ENCODE measurements around the gene TGM1. TPM values are rescaled to one million over a fixed set of nuclear protein-coding genes. Genes with fewer than 3 reads are reported as not detected.

Gene TGM1
- total and polyA plus RNA-seq, 2 experiments from 2014 or later = 0.31 to 0.63 TPM

GRCh38 chr14:24254630-24255392 is 8.2 kb downstream of the TGM1 start (continued):
- TF ChIP-seq, protein P1, sequence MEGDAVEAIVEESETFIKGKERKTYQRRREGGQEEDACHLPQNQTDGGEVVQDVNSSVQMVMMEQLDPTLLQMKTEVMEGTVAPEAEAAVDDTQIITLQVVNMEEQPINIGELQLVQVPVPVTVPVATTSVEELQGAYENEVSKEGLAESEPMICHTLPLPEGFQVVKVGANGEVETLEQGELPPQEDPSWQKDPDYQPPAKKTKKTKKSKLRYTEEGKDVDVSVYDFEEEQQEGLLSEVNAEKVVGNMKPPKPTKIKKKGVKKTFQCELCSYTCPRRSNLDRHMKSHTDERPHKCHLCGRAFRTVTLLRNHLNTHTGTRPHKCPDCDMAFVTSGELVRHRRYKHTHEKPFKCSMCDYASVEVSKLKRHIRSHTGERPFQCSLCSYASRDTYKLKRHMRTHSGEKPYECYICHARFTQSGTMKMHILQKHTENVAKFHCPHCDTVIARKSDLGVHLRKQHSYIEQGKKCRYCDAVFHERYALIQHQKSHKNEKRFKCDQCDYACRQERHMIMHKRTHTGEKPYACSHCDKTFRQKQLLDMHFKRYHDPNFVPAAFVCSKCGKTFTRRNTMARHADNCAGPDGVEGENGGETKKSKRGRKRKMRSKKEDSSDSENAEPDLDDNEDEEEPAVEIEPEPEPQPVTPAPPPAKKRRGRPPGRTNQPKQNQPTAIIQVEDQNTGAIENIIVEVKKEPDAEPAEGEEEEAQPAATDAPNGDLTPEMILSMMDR (conservative IDR thresholded peaks at IDR 0.05; ENCODE audit: low read depth in 2 of 2) = no peak
- TF ChIP-seq EZH2 (IDR thresholded peaks at IDR 0.05; ENCODE audit: low read depth, unreplicated experiment) = no peak

GRCh38 chr14:24253936-24254335 is 9.0 kb downstream of the TGM1 start:
- no peak overlapping the region for H3K4me3 ChIP-seq
- no peaks in the 10 kb centered on the region for H3K36me3 ChIP-seq (ENCODE audit: insufficient read depth)
- H3K9me3 Mint-ChIP-seq = no peaks in the 10 kb centered on the region
- no peaks in the 10 kb centered on the region for H3K79me2 ChIP-seq (replicated peaks; ENCODE audit: insufficient read depth)
- no peaks in the 10 kb centered on the region for H4K20me1 ChIP-seq (replicated peaks; ENCODE audit: insufficient read depth)
- ATAC-seq (no peak), DNase-seq (ENCODE audit: low spot score) (no peak)
- H3K27me3 ChIP-seq (ENCODE audit: insufficient read depth) = no peaks in the 10 kb centered on the region
- H2AFZ ChIP-seq = no peak overlapping the region
- no peaks in the 10 kb centered on the region for H3F3A ChIP-seq (replicated peaks; ENCODE audit: low read depth)
- no peaks in the 10 kb centered on the region for H3K4me1 ChIP-seq (ENCODE audit: insufficient read depth)
- H3K4me1 Mint-ChIP-seq = peaks cover 2% of the 10 kb centered on the region; the same call in 2 of the 3 replicates
- no peak overlapping the region for H3K4me3 Mint-ChIP-seq
- no peak overlapping the region for H3K27ac Mint-ChIP-seq
- H3K27ac ChIP-seq (ENCODE audit: low read depth) = no peak overlapping the region
- H3K4me2 ChIP-seq = no peak overlapping the region
- H3K27me3 Mint-ChIP-seq (ENCODE audit: insufficient read depth, low read depth, poor library complexity) = peaks cover 14% of the 10 kb centered on the region
- no peaks in the 10 kb centered on the region for H3K9me2 ChIP-seq (ENCODE audit: insufficient read depth)
- no peaks in the 10 kb centered on the region for H3K36me3 Mint-ChIP-seq (ENCODE audit: low read depth)
- no peak for TF ChIP-seq ZNF331 (CRISPR knock-in tag; IDR thresholded peaks at IDR 0.05; ENCODE audit: low read depth)
- no peak for TF ChIP-seq POLR2AphosphoS5 (IDR thresholded peaks at IDR 0.05; ENCODE audit: low read depth)
- TF ChIP-seq ZNF114 (CRISPR knock-in tag; IDR thresholded peaks at IDR 0.05) = no peak
- no peak for TF ChIP-seq REST (IDR thresholded peaks at IDR 0.05; ENCODE audit: unreplicated experiment)
- no peak for TF ChIP-seq EZH2 (IDR thresholded peaks at IDR 0.05; ENCODE audit: low read depth, unreplicated experiment)
- TF ChIP-seq, protein P2, sequence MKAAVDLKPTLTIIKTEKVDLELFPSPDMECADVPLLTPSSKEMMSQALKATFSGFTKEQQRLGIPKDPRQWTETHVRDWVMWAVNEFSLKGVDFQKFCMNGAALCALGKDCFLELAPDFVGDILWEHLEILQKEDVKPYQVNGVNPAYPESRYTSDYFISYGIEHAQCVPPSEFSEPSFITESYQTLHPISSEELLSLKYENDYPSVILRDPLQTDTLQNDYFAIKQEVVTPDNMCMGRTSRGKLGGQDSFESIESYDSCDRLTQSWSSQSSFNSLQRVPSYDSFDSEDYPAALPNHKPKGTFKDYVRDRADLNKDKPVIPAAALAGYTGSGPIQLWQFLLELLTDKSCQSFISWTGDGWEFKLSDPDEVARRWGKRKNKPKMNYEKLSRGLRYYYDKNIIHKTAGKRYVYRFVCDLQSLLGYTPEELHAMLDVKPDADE (IDR thresholded peaks at IDR 0.05) = no peak
- TF ChIP-seq JUNB (IDR thresholded peaks at IDR 0.05; ENCODE audit: unreplicated experiment) = no peak
- TF ChIP-seq CREB1 (CRISPR knock-in tag; IDR thresholded peaks at IDR 0.05; ENCODE audit: low read depth) = no peak
- TF ChIP-seq, protein P3, sequence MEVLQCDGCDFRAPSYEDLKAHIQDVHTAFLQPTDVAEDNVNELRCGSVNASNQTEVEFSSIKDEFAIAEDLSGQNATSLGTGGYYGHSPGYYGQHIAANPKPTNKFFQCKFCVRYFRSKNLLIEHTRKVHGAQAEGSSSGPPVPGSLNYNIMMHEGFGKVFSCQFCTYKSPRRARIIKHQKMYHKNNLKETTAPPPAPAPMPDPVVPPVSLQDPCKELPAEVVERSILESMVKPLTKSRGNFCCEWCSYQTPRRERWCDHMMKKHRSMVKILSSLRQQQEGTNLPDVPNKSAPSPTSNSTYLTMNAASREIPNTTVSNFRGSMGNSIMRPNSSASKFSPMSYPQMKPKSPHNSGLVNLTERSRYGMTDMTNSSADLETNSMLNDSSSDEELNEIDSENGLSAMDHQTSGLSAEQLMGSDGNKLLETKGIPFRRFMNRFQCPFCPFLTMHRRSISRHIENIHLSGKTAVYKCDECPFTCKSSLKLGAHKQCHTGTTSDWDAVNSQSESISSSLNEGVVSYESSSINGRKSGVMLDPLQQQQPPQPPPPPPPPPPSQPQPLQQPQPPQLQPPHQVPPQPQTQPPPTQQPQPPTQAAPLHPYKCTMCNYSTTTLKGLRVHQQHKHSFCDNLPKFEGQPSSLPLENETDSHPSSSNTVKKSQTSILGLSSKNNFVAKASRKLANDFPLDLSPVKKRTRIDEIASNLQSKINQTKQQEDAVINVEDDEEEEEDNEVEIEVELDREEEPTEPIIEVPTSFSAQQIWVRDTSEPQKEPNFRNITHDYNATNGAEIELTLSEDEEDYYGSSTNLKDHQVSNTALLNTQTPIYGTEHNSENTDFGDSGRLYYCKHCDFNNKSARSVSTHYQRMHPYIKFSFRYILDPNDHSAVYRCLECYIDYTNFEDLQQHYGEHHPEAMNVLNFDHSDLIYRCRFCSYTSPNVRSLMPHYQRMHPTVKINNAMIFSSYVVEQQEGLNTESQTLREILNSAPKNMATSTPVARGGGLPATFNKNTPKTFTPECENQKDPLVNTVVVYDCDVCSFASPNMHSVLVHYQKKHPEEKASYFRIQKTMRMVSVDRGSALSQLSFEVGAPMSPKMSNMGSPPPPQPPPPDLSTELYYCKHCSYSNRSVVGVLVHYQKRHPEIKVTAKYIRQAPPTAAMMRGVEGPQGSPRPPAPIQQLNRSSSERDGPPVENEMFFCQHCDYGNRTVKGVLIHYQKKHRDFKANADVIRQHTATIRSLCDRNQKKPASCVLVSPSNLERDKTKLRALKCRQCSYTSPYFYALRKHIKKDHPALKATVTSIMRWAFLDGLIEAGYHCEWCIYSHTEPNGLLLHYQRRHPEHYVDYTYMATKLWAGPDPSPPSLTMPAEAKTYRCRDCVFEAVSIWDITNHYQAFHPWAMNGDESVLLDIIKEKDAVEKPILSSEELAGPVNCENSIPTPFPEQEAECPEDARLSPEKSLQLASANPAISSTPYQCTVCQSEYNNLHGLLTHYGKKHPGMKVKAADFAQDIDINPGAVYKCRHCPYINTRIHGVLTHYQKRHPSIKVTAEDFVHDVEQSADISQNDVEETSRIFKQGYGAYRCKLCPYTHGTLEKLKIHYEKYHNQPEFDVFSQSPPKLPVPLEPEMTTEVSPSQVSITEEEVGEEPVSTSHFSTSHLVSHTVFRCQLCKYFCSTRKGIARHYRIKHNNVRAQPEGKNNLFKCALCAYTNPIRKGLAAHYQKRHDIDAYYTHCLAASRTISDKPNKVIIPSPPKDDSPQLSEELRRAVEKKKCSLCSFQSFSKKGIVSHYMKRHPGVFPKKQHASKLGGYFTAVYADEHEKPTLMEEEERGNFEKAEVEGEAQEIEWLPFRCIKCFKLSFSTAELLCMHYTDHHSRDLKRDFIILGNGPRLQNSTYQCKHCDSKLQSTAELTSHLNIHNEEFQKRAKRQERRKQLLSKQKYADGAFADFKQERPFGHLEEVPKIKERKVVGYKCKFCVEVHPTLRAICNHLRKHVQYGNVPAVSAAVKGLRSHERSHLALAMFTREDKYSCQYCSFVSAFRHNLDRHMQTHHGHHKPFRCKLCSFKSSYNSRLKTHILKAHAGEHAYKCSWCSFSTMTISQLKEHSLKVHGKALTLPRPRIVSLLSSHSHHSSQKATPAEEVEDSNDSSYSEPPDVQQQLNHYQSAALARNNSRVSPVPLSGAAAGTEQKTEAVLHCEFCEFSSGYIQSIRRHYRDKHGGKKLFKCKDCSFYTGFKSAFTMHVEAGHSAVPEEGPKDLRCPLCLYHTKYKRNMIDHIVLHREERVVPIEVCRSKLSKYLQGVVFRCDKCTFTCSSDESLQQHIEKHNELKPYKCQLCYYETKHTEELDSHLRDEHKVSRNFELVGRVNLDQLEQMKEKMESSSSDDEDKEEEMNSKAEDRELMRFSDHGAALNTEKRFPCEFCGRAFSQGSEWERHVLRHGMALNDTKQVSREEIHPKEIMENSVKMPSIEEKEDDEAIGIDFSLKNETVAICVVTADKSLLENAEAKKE (CRISPR knock-in tag; IDR thresholded peaks at IDR 0.05) = no peak
- TF ChIP-seq STAT1 (IDR thresholded peaks at IDR 0.05; ENCODE audit: unreplicated experiment) = no peak
- TF ChIP-seq NANOG (IDR thresholded peaks at IDR 0.05; ENCODE audit: borderline replicate concordance) = no peak
